ENCODE data around the gene MBNL1.

Gene MBNL1

DNA sequence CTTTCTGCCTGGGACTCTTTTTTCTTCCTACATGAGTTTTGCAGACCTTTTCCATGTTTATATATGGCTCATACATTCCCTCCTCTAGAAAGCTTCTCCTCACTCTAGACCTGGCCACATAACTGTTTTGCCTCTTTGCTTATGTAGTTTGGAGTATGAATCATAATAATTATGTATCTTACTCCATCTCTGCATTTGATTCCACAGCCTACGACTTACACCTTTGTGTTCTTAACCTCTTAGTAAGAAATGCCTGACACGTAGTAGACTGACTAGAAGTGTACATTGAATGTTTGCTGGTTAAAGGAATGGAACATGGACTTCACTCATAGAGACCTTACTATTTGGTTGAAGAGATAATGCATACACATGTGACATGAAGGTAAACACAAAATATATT lies 56.4 kb downstream of the MBNL1 start:
- TF ChIP-seq, protein P1, sequence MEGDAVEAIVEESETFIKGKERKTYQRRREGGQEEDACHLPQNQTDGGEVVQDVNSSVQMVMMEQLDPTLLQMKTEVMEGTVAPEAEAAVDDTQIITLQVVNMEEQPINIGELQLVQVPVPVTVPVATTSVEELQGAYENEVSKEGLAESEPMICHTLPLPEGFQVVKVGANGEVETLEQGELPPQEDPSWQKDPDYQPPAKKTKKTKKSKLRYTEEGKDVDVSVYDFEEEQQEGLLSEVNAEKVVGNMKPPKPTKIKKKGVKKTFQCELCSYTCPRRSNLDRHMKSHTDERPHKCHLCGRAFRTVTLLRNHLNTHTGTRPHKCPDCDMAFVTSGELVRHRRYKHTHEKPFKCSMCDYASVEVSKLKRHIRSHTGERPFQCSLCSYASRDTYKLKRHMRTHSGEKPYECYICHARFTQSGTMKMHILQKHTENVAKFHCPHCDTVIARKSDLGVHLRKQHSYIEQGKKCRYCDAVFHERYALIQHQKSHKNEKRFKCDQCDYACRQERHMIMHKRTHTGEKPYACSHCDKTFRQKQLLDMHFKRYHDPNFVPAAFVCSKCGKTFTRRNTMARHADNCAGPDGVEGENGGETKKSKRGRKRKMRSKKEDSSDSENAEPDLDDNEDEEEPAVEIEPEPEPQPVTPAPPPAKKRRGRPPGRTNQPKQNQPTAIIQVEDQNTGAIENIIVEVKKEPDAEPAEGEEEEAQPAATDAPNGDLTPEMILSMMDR (IDR thresholded peaks at IDR 0.05; ENCODE audit: low read depth, low read length, missing control alignments), result no peak
- DNase-seq (ENCODE audit: low read depth), result no peak
- H3K4me3 ChIP-seq (ENCODE audit: low read depth, low read length), result no peak overlapping the region

DNA sequence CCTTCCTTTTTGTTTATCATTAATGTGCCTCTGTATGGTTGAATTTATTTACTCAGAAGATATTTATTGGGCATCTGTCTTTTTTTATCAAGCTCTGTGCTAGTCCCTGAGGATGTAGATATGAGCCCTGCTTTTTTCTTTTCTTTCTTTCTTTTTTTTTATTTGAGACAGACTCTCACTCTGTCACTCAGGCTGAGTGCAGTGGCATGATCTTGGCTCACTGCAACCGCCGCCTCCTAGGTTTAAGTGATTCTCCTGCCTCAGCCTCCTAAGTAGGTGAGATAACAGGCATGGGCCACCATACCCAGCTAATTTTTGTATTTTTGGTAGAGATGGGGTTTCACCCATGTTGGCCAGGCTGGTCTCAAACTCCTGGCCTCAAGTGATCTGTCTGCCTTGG lies 58.5 kb downstream of the MBNL1 start:
- no peak overlapping the region for H3K4me3 ChIP-seq (ENCODE audit: low read depth, low read length)
- TF ChIP-seq, protein P1 (IDR thresholded peaks at IDR 0.05; ENCODE audit: low read depth, low read length, missing control alignments), result no peak
- no peak for DNase-seq (ENCODE audit: low read depth)

DNA sequence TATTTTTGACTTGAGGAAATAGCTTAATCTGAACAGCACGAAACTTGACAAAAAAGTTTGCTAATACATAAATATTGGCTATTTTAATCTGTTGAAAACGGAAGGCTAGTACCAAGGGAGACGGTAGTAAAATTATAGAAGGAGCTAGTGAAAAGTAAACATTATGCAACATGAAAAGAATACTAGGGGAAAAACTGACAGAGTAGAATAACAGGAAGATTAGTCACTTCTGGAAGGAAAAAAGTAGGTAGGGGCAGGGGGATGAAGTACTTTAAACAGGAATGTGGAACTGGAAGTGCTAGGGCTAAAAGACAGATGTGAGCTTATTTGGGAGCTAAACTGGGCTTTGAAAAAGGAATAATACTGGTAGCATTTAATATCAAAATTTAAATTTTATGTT lies 60.1 kb downstream of the MBNL1 start:
- TF ChIP-seq, protein P1 (IDR thresholded peaks at IDR 0.05; ENCODE audit: low read depth, low read length, missing control alignments), result no peak
- DNase-seq (ENCODE audit: low read depth), result no peak
- no peak overlapping the region for H3K4me3 ChIP-seq (ENCODE audit: low read depth, low read length)

DNA sequence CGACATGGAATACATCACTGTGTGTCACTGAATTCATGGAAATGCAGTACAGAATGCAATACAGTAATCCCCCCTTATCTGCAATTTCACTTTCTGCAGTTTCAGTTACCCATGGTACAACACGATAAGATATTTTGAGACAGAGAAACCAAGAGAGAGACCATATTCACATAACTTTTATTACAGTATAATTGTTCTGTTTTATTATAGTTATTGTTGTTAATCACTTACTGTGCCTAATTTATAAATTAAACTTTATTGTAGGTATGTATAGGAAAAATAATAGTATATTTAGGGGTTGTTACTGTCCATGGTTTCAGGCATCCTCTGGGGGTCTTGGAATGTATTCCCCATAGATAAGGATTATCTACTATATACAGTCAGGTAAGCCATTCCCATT lies 61.8 kb downstream of the MBNL1 start:
- DNase-seq (ENCODE audit: low read depth), result no peak
- no peak overlapping the region for H3K4me3 ChIP-seq (ENCODE audit: low read depth, low read length)
- TF ChIP-seq, protein P1 (IDR thresholded peaks at IDR 0.05; ENCODE audit: low read depth, low read length, missing control alignments), result no peak

DNA sequence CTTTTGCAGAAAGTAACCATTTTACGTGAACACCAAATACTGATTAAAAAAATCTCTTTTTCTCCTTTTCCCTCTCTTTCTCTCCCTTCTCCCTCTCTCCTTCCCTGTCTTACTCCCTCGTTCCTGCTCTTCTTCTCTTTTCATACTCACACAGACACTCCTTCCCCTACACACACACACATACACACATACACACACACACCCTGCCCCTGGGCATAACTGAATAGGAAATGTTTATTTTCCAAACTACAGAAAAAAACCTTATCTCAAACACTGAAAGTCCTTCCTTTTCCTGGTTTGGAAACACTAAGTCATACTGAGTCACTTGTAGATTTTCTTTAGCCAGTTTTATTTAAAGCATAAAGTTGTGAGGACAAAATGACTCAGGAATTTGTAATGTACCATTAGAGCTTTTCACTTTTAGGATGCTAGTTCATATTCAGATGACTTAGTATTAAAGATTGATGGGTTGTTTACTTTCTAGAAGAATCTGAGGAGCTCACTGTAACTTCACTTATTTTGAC lies 62.4 kb downstream of the MBNL1 start:
- no peak overlapping the region for H3K4me3 ChIP-seq (ENCODE audit: low read depth, low read length)
- no peak for DNase-seq (ENCODE audit: low read depth)
- TF ChIP-seq, protein P1 (IDR thresholded peaks at IDR 0.05; ENCODE audit: low read depth, low read length, missing control alignments), result no peak

DNA sequence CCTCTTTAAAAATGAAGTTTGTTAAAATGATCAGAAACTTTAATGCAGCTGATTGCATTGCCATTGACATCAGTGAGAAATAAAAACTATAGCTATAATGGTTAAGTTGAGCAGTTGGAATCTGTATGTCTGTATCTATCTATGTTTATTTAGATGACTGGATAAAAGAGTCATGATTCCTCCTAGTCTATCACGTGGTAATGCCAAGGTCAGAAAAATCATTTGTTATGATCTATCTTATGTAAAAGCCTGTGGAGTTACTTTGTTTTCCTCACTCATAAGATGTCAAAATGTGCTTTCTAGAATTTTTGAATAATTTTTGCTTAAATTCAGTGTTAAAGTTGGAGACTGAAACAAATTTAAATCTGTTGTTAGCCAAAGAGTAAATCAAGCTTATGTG lies 63.3 kb downstream of the MBNL1 start:
- H3K4me3 ChIP-seq (ENCODE audit: low read depth, low read length), result no peak overlapping the region
- TF ChIP-seq, protein P1 (IDR thresholded peaks at IDR 0.05; ENCODE audit: low read depth, low read length, missing control alignments), result no peak
- DNase-seq (ENCODE audit: low read depth), result no peak

DNA sequence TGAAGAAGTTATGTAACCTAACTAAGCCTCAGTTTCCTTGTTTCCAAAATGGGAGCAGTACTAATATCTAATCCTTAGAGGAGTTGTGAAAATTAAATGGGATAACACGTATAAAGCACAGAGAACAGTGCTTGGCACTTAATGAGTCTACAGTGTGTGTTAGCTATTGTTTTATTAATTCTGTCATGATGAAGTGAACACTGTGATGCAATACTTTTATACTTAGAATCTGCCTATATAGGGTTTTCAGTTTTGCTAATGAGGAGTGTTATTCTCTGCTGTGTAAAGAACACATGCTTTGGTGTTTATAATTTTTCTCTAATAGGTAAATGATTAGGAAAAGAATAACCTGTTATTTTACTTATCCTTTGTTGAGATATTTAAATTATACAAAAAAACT lies 65.2 kb downstream of the MBNL1 start:
- TF ChIP-seq, protein P1 (IDR thresholded peaks at IDR 0.05; ENCODE audit: low read depth, low read length, missing control alignments), result no peak
- no peak overlapping the region for H3K4me3 ChIP-seq (ENCODE audit: low read depth, low read length)
- DNase-seq (ENCODE audit: low read depth), result no peak

Data from GM12864 (cell line).